WERI-Rb-1 (cell line): ENCODE results near the gene KLK10.

ENCODE experiments used
- DNase-seq: peaks from one replicate; pipeline ENCODE4 v3.0.0-alpha.2; 2020
- H3K27ac ChIP-seq: fragments of 250-450 bp; sonication (Bioruptor Pico); 2 replicates; pipeline ENCODE4 v1.5.1; 2020; ENCODE audit warnings: mild to moderate bottlenecking, moderate library complexity
- H3K27me3 ChIP-seq: fragments of 250-450 bp; sonication (Bioruptor Pico); 2 replicates; pipeline ENCODE4 v1.5.1; 2021; ENCODE audit warnings: mild to moderate bottlenecking, low read depth, moderate library complexity; ENCODE audit not compliant: insufficient read depth, severe bottlenecking
- H3K36me3 ChIP-seq: fragments of 250-450 bp; sonication (Bioruptor Pico); 2 replicates; pipeline ENCODE4 v1.5.1; 2020; ENCODE audit warnings: mild to moderate bottlenecking, moderate library complexity
- H3K4me3 ChIP-seq: 2 replicates; pipeline ENCODE4 v1.5.1; 2011; ENCODE audit warnings: low read depth, mild to moderate bottlenecking, control low read depth, low read length
- H3K9me3 ChIP-seq: fragments of 250-450 bp; sonication (Bioruptor Pico); 2 replicates; pipeline ENCODE4 v1.5.1; 2021; ENCODE audit warnings: mild to moderate bottlenecking, moderate library complexity; ENCODE audit not compliant: severe bottlenecking
- TF ChIP-seq, protein P1 (sequence below): IDR thresholded peaks from 2 replicates; pipeline ENCODE4 v1.5.1; 2011; ENCODE audit warnings: low read depth, mild to moderate bottlenecking, control low read depth, inconsistent platforms, low read length

The KLK10 gene

DNA sequence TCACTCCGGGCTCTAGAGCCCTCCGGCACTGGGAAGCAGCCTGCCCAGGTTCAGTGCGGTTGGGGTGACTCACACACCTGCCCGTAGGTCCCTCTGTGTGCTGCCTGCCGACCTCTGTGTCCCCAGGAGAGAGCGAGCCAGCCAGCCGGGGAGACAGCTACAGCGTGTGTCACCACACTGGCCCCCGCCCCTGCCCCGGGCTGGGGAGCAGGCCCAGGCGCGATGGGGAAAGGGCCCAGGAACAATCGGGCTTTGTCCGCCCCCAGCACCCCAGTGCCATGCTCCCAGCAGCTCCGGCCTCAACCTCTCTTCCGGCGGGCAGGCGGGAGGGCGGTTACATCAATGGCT lies 50.1 kb downstream of the KLK10 start, which contains the start of gene KLK6:
TSS of gene KLK6 (minus strand) at position 179 of the 348 bp plus-strand sequence. CDS start 1,487 bp downstream, outside the sequence.
- Histone ChIP-seq H3K4me3 (no peak within 1 kb of the TSS), H3K27me3 (peaks cover 89% of the 10 kb centered on the region), H3K9me3 (no peaks in the 10 kb centered on the region), H3K27ac (no peak within 1 kb of the TSS), H3K36me3 (no peaks in the 10 kb centered on the region)
- no peak for DNase-seq
- TF ChIP-seq, protein P1, sequence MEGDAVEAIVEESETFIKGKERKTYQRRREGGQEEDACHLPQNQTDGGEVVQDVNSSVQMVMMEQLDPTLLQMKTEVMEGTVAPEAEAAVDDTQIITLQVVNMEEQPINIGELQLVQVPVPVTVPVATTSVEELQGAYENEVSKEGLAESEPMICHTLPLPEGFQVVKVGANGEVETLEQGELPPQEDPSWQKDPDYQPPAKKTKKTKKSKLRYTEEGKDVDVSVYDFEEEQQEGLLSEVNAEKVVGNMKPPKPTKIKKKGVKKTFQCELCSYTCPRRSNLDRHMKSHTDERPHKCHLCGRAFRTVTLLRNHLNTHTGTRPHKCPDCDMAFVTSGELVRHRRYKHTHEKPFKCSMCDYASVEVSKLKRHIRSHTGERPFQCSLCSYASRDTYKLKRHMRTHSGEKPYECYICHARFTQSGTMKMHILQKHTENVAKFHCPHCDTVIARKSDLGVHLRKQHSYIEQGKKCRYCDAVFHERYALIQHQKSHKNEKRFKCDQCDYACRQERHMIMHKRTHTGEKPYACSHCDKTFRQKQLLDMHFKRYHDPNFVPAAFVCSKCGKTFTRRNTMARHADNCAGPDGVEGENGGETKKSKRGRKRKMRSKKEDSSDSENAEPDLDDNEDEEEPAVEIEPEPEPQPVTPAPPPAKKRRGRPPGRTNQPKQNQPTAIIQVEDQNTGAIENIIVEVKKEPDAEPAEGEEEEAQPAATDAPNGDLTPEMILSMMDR, result no peak

DNA sequence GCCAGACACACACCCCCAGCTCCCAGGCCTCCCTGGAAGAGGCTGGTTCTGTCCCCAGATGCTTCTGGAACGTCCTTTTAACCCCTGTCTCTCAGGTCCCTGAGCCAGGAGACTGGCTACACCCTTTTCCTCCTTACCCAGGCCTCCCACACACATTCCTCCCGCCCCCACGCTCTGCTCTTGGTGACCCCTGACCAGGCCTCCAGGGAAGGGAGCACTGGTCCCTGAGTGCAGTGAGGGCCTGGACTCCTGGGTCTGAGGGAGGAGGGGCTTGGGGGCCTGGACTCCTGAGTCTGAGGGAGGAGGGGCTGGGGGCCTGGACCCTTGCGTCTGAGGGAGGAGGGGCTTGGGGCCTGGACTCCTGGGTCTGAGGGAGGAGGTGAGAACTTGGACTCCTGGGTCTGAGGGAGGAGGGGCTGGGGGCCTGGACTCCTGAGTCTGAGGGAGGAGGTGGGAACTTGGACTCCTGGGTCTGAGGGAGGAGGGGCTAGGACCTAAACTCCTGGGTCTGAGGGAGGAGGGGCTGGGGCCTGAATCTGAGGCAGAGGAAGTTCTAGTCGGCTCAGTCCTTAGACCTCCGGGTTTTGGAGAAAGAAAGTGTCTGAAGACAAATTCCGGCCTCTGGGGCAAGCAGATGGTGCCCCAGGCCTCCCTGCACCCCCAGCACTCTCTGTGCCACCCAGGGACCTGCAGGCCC lies 50.6 kb downstream of the KLK10 start:
- TF ChIP-seq, protein P1, result no peak
- Histone ChIP-seq H3K27ac (no peak overlapping the region), H3K36me3 (no peaks in the 10 kb centered on the region), H3K4me3 (no peak overlapping the region), H3K9me3 (no peaks in the 10 kb centered on the region), H3K27me3 (peaks cover 89% of the 10 kb centered on the region)
- DNase-seq, result no peak

DNA sequence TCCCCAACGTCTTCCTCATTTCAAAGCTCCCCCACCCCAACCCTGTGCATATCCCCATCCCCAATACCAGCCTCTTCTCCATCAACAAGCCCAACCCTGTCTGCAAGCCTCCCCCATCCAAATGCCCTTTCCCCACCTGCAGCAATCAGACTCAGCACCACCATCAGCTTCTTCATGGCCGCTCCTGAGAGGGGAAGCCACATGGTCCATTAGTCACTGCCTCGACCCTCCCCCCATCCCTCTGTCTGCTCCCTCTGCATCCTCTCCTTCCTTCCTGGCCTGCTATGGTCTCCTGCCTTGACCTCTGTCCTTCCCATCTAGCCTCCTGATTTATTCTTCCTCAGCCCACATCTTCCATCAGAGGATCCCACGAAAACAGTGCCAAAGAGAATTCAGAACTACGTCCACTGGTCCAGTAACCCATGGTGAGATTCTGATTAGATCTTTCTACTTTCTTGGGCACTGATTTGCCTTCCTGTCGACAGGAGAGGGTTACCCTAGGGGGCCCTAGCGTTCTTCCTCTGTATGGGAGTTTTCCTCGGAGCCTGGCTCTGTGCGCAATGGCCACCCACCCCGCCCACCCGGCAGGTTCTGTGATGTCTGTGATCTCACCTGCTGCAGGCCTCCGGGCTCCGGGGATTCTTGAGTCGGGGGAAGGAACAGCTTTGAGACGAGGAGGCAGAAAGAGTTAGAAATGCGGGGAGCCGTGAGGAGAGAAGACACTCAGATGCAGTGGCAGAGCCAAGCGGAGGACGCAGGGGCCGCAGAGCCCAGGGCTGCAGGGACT lies 51.4 kb downstream of the KLK10 start:
- TF ChIP-seq, protein P1, result no peak
- Histone ChIP-seq H3K27ac (no peak overlapping the region), H3K9me3 (no peaks in the 10 kb centered on the region), H3K36me3 (no peaks in the 10 kb centered on the region), H3K27me3 (peaks cover 84% of the 10 kb centered on the region), H3K4me3 (no peak overlapping the region)
- no peak for DNase-seq

DNA sequence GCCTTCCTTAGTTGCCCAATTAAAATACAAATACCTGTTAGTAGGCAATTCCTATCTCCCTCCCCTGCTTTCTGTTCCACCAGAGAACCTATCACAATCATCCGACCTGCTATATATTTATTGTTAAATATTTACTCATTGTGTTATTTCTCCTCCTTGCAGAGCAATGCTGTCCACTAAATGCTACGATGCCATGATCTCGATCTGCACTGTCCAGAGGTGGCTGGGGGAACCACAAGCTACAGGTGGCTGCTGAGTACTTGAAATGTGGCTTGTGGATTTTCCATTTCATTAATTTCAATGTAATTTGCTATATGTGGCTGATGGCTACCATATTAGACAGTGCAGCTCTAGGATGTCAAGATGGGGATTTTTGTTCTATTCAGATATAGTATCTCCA lies 55.2 kb downstream of the KLK10 start:
- Histone ChIP-seq H3K4me3 (no peak overlapping the region), H3K27me3 (peaks cover 66% of the 10 kb centered on the region), H3K9me3 (no peaks in the 10 kb centered on the region), H3K27ac (no peak overlapping the region), H3K36me3 (no peaks in the 10 kb centered on the region)
- no peak for DNase-seq
- TF ChIP-seq, protein P1, result no peak

DNA sequence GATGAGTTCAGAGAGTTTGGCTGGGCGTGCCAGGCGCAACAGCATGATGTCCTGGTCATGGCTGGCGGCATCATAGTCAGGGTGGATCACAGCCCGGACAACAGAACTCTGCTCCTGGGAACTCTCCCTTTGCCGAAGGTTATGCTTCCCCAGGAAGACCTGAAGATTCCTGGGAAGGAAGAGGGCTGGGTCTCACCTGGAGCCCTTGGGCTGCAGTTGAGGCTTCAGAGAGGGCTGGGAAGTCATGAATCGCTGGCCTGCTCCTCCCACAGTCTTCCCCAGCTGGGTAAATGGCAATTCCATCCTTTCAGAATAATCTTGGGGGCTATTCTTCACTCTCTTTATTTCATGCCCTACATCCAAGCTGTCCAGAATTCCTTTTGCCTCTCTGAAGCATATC lies 56.1 kb downstream of the KLK10 start:
- TF ChIP-seq, protein P1, result no peak
- H3K27me3 ChIP-seq, result peaks cover 69% of the 10 kb centered on the region
- no peak for DNase-seq
- no peaks in the 10 kb centered on the region for H3K36me3 ChIP-seq
- H3K27ac ChIP-seq, result no peak overlapping the region
- H3K4me3 ChIP-seq, result no peak overlapping the region
- no peaks in the 10 kb centered on the region for H3K9me3 ChIP-seq
